MCF 10A (cell line): ENCODE results near the gene ATP1B1. TPM values are rescaled to one million over a fixed set of nuclear protein-coding genes. Genes with fewer than 3 reads are reported as not detected.

Experiments used
- BruUV-seq: library from RNA; stranded (reverse); fragments of 400-500 nt; replicated peaks from 2 replicates; lab custom pipeline; 2021; lab: Mats Ljungman, UMichigan
- CTCF ChIA-PET: fragments of 300-600 bp; sonication (Branson Sonifier 250); formaldehyde crosslinking; extraction: SDS; loops from one replicate; lab custom pipeline; 2021; ENCODE audit warnings: antibody characterized with exemption, inconsistent platforms; lab: Yijun Ruan, JAX
- POLR2A ChIA-PET: fragments of 300-600, 350-650 bp; sonication (Branson Sonifier 250); formaldehyde crosslinking; extraction: SDS; loops from one replicate; lab custom pipeline; 2020; ENCODE audit warnings: antibody characterized with exemption, inconsistent platforms; lab: Yijun Ruan, JAX
- DNase-seq: peaks from one replicate; pipeline ENCODE4 v3.0.0-alpha.2; 2018; ENCODE audit not compliant: unreplicated experiment
- H3K27ac Mint-ChIP-seq: one replicate; pipeline ENCODE4 v1.8.0; 2022; ENCODE audit warnings: mild to moderate bottlenecking, low read depth, mixed read lengths; ENCODE audit not compliant: unreplicated experiment
- H3K27me3 Mint-ChIP-seq: one replicate; pipeline ENCODE4 v1.8.0; 2022; ENCODE audit warnings: mixed read lengths; ENCODE audit not compliant: insufficient read depth, unreplicated experiment
- H3K36me3 Mint-ChIP-seq: one replicate; pipeline ENCODE4 v1.8.0; 2022; ENCODE audit warnings: mild to moderate bottlenecking, moderate library complexity, mixed read lengths; ENCODE audit not compliant: insufficient read depth, unreplicated experiment
- H3K4me1 Mint-ChIP-seq: one replicate; pipeline ENCODE4 v1.8.0; 2022; ENCODE audit warnings: mixed read lengths; ENCODE audit not compliant: insufficient read depth, unreplicated experiment
- H3K4me3 Mint-ChIP-seq: one replicate; pipeline ENCODE4 v1.8.0; 2022; ENCODE audit warnings: mild to moderate bottlenecking, moderate library complexity, mixed read lengths; ENCODE audit not compliant: unreplicated experiment
- H3K9me3 Mint-ChIP-seq: one replicate; pipeline ENCODE4 v1.8.0; 2022; ENCODE audit warnings: mixed read lengths; ENCODE audit not compliant: unreplicated experiment
- intact Hi-C: fragments of 100-400 bp; cut with micrococcal nuclease; formaldehyde crosslinking; loops from 2 replicates; pipeline ENCODE4 v1.14.1; 2022
- total RNA-seq: library from RNA; stranded (reverse); gene quantifications from 2 replicates; pipeline ENCODE4 v1.2.3, GENCODE V29; 2022
- TF ChIP-seq, protein P1 (sequence below): fragments of 200-600 bp; IDR thresholded peaks from one replicate; pipeline ENCODE4 v1.8.0; 2022; ENCODE audit warnings: antibody characterized with exemption, mild to moderate bottlenecking; ENCODE audit not compliant: unreplicated experiment

ATP1B1 gene
- total RNA-seq, 1 experiment from 2014 or later: 20.0 TPM

GRCh38 chr1:169143984-169144383 lies 37.5 kb downstream of the ATP1B1 start:
- CTCF ChIA-PET: interaction anchor here (0.6 to 1.7 kb wide), 4 partner anchors 10 to 801 kb away, joined by 3 to 6 read pairs (median 6); no protein-coding TSS in a partner anchor
- no peak overlapping the region for H3K27ac Mint-ChIP-seq
- BruUV-seq: no TSS peak
- POLR2A ChIA-PET: interaction anchor here (0.5 to 0.7 kb wide), 3 partner anchors 119 to 497 kb away, joined by 3 to 4 read pairs (median 3); no protein-coding TSS in a partner anchor
- no peaks in the 10 kb centered on the region for H3K27me3 Mint-ChIP-seq
- DNase-seq: no peak
- no peaks in the 10 kb centered on the region for H3K9me3 Mint-ChIP-seq
- no peaks in the 10 kb centered on the region for H3K36me3 Mint-ChIP-seq
- TF ChIP-seq, protein P1, sequence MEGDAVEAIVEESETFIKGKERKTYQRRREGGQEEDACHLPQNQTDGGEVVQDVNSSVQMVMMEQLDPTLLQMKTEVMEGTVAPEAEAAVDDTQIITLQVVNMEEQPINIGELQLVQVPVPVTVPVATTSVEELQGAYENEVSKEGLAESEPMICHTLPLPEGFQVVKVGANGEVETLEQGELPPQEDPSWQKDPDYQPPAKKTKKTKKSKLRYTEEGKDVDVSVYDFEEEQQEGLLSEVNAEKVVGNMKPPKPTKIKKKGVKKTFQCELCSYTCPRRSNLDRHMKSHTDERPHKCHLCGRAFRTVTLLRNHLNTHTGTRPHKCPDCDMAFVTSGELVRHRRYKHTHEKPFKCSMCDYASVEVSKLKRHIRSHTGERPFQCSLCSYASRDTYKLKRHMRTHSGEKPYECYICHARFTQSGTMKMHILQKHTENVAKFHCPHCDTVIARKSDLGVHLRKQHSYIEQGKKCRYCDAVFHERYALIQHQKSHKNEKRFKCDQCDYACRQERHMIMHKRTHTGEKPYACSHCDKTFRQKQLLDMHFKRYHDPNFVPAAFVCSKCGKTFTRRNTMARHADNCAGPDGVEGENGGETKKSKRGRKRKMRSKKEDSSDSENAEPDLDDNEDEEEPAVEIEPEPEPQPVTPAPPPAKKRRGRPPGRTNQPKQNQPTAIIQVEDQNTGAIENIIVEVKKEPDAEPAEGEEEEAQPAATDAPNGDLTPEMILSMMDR: no peak
- no peak overlapping the region for H3K4me3 Mint-ChIP-seq
- intact Hi-C loops: no loop called here
- H3K4me1 Mint-ChIP-seq: peaks cover 1% of the 10 kb centered on the region

DNA sequence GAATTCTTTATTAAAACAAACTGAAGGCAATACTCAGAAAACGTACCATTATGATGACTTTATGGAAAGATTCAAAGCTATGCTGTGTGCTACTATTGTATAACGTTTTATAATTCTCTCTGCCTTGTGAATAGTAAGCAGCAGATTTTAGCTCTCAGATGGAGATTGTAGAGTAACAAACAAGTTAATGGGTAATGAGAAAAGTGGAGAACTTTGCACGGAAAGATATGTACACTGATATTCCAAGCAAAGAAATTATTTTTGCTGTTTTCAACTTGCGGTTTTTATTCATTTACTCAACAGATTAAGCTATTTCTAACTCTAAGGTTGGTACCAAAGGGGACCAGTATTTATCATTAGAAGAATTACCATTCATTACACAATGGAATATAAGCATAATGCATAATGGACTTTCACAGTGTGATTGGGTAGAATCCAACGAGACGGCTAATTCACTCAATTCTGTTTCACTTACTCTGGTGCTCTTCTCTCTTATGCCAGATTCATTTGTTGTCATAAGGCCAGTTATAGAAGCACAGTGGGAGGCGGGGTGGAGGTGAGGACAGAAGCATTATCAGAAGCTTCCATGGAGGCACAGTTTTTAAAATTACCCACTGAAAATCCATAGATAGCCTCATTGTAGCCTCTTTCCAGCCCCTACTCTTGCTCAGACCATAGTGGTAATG lies 38.6 kb downstream of the ATP1B1 start:
- ChIA-PET POLR2A (no interaction called here), CTCF (interaction anchor here (1.0 to 1.2 kb wide), 2 partner anchors 11 to 542 kb away, joined by 3 to 4 read pairs; no protein-coding TSS in a partner anchor)
- Mint-ChIP-seq H3K27me3 (no peaks in the 10 kb centered on the region), H3K36me3 (no peaks in the 10 kb centered on the region), H3K9me3 (no peaks in the 10 kb centered on the region), H3K27ac (no peak overlapping the region), H3K4me3 (no peak overlapping the region), H3K4me1 (no peaks in the 10 kb centered on the region)
- TF ChIP-seq, protein P1: no peak
- intact Hi-C loops: no loop called here
- no TSS peak for BruUV-seq
- DNase-seq: no peak

DNA sequence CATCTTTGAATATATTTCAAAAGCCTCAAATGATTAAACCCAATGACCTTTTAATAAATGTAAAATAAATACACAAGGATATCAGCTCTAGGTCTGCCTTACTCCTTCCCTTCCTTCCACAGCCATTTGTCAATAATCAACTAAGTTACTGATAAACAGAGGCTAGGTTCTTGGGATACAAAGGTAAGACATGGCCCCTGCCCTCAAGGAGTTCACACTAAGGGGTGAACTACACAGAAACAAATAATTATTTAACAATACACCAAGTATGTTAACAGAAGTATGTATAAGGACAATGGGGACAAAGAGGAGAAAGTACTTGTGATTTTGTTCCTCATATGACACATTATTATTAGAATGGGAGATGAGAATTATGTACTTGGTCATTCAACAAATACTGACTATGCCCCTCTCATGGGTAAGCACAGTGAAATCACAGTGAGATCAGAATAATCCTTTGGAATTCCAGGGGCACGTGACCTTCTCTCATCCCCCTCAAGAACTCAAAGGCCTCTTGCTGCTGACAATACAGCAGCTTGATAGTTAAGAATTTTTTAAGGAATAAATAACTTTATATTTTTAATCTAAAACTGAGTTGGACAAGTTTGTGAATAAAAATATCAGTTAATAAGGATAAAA lies 40.2 kb downstream of the ATP1B1 start:
- Mint-ChIP-seq H3K27me3 (no peaks in the 10 kb centered on the region), H3K36me3 (no peaks in the 10 kb centered on the region), H3K4me1 (no peaks in the 10 kb centered on the region), H3K4me3 (no peak overlapping the region), H3K9me3 (no peaks in the 10 kb centered on the region), H3K27ac (no peak overlapping the region)
- TF ChIP-seq, protein P1: no peak
- CTCF ChIA-PET: interaction anchor here (0.6 to 1.6 kb wide), 4 partner anchors 9 to 945 kb away, joined by 3 to 4 read pairs (median 3); no protein-coding TSS in a partner anchor
- BruUV-seq: no TSS peak
- POLR2A ChIA-PET: no interaction called here
- intact Hi-C loops: no loop called here
- no peak for DNase-seq
